Measurements from ENCODE around the gene ZBTB12. TPM values are rescaled to one million over a fixed set of nuclear protein-coding genes. Genes with fewer than 3 reads are reported as not detected.

Gene ZBTB12
- total and polyA plus RNA-seq, 2 of the 13 experiments (the other 11 are each of a cell fraction or from before 2014, with no cell fraction given): 4.8 to 6.0 TPM

GRCh38 chr6:31897612-31898382 is 4.1 kb downstream of the ZBTB12 start, which contains the start of gene EHMT2 (continued):
- TF ChIP-seq DRAP1 (CRISPR knock-in tag; IDR thresholded peaks at IDR 0.05) (no peak; the same call in 1 of the 2 replicates), ELF1 (CRISPR knock-in tag; IDR thresholded peaks at IDR 0.05) (peak; percentile 15; the same call in 1 of the 2 replicates), ZNF276 (CRISPR knock-in tag; IDR thresholded peaks at IDR 0.05; ENCODE audit: low read depth) (no peak), NFIC (IDR thresholded peaks at IDR 0.05; ENCODE audit: low read length) (0 out of 2 replicates have a peak, but pooled peaks have one; percentile 31), ZNF530 (CRISPR knock-in tag; IDR thresholded peaks at IDR 0.05; ENCODE audit: low read depth) (no peak), ELF4 (CRISPR knock-in tag; IDR thresholded peaks at IDR 0.05; ENCODE audit: borderline replicate concordance) (peak; percentile 54; the same call in 1 of the 2 replicates), ZFYVE20 (CRISPR knock-in tag; IDR thresholded peaks at IDR 0.05; ENCODE audit: borderline replicate concordance, low read depth) (no peak), STAT6 (CRISPR knock-in tag; IDR thresholded peaks at IDR 0.05; ENCODE audit: borderline replicate concordance) (no peak), ZNF230 (CRISPR knock-in tag; IDR thresholded peaks at IDR 0.05) (no peak), TBX2 (CRISPR knock-in tag; IDR thresholded peaks at IDR 0.05; ENCODE audit: borderline replicate concordance) (peak; percentile 52; the same call in 1 of the 2 replicates), KDM5A (IDR thresholded peaks at IDR 0.05; ENCODE audit: borderline replicate concordance, low read length) (peak; percentile 71), KAT8 (CRISPR knock-in tag; IDR thresholded peaks at IDR 0.05) (0 out of 2 replicates have a peak, but pooled peaks have one; percentile 7), ZFP91 (CRISPR knock-in tag; IDR thresholded peaks at IDR 0.05; ENCODE audit: borderline replicate concordance) (peak; percentile 99), ZNF674 (CRISPR knock-in tag; IDR thresholded peaks at IDR 0.05; ENCODE audit: low read depth) (no peak), MAFF (IDR thresholded peaks at IDR 0.05; ENCODE audit: low read depth, low read length) (no peak), ZNF281 (CRISPR knock-in tag; IDR thresholded peaks at IDR 0.05; ENCODE audit: borderline replicate concordance) (no peak), ZC3H13 (CRISPR knock-in tag; IDR thresholded peaks at IDR 0.05) (peak; percentile 83; the same call in 1 of the 2 replicates), BHLHE40 (IDR thresholded peaks at IDR 0.05; ENCODE audit: low read length) (peak; percentile 72), SKI (IDR thresholded peaks at IDR 0.05; ENCODE audit: partially characterized antibody) (peak; percentile 56)

Measured in HepG2 (cell line).